MV-4-11 (cell line): ENCODE data around the gene NUP85.
"Not testable (repeated sequence)": the region's sequence is repeated elsewhere in the genome, so short reads cannot be mapped to it uniquely, and the experiment has no call there.

Source experiments
- DNase-seq: peaks from one replicate; lab custom pipeline; 2025; lab: John Stamatoyannopoulos, UW

NUP85 gene

GRCh38 chr17:75269844-75270217 is 64.4 kb downstream of the NUP85 start:
- DNase-seq = no peak

GRCh38 chr17:75270218-75270965 is 64.9 kb downstream of the NUP85 start:
- DNase-seq = peak; percentile 81

GRCh38 chr17:75270966-75271232 is 65.4 kb downstream of the NUP85 start, which contains the start of gene MIF4GD:
TSS of gene MIF4GD (minus strand) at chr17:75271231. CDS start at chr17:75270195, 1,036 bp downstream.
- no peak for DNase-seq

GRCh38 chr17:75271233-75271954 is 65.9 kb downstream of the NUP85 start:
- peak; percentile 73 for DNase-seq

GRCh38 chr17:75271955-75272847 is 66.7 kb downstream of the NUP85 start:
- DNase-seq = peak; percentile 40

GRCh38 chr17:75272848-75273184 is 67.3 kb downstream of the NUP85 start:
- no peak for DNase-seq

GRCh38 chr17:75273977-75274708 is 68.7 kb downstream of the NUP85 start:
- peak; percentile 20 for DNase-seq

GRCh38 chr17:75277664-75278071 is 72.2 kb downstream of the NUP85 start:
- no peak for DNase-seq

GRCh38 chr17:75280189-75280588 is 74.7 kb downstream of the NUP85 start:
- DNase-seq = not testable (repeated sequence)

GRCh38 chr17:75285123-75285522 is 79.6 kb downstream of the NUP85 start:
- no peak for DNase-seq
